ENCODE measurements around the gene GATAD2A. TPM values are rescaled to one million over a fixed set of nuclear protein-coding genes. Genes with fewer than 3 reads are reported as not detected.

GATAD2A gene
- total and polyA plus RNA-seq, 9 of the 15 experiments (the other 6 are each of a cell fraction or from before 2014, with no cell fraction given) = 2.4 to 226 (median 44.2) TPM

- TF ChIP-seq ZNF75A (CRISPR knock-in tag; IDR thresholded peaks at IDR 0.05) (no peak), SMAD2 (IDR thresholded peaks at IDR 0.05; ENCODE audit: low read depth, low read length) (no peak), NELFE (IDR thresholded peaks at IDR 0.05; ENCODE audit: insufficient read depth, insufficient read length) (no peak), CEBPB (tag; IDR thresholded peaks at IDR 0.05) (no peak), FOSL1 (tag; conservative IDR thresholded peaks at IDR 0.05) (0 out of 2 replicates have a peak, but pooled peaks have one; percentile 21), BDP1 (IDR thresholded peaks at IDR 0.05; ENCODE audit: insufficient read depth, insufficient read length) (no peak), SREBF2 (CRISPR knock-in tag; IDR thresholded peaks at IDR 0.05) (no peak), C11orf30 (IDR thresholded peaks at IDR 0.05; ENCODE audit: low read depth) (peak; percentile 32; the same call in 1 of the 2 replicates), RBM39 (optimal IDR thresholded peaks at IDR 0.05; ENCODE audit: low read depth, low read length) (no peak), POLR2B (IDR thresholded peaks at IDR 0.05; ENCODE audit: low read depth, partially characterized antibody) (peak; percentile 19), ETS1 (conservative IDR thresholded peaks at IDR 0.05; ENCODE audit: control insufficient read depth, low read depth, low read length) (no peak), CBX5 (IDR thresholded peaks at IDR 0.05; ENCODE audit: borderline replicate concordance, low read depth) (no peak; the same call in 1 of the 2 replicates), GTF2B (IDR thresholded peaks at IDR 0.05; ENCODE audit: extremely low read depth, insufficient read length) (no peak), MLLT1 (IDR thresholded peaks at IDR 0.05) (no peak; a peak in 1 of 4 replicates), CTCFL (IDR thresholded peaks at IDR 0.05; ENCODE audit: borderline replicate concordance, insufficient read depth, low read depth, low read length, poor library complexity, severe bottlenecking) (peak; percentile 65), CBFA2T3 (IDR thresholded peaks at IDR 0.05) (no peak), ID3 (CRISPR knock-in tag; IDR thresholded peaks at IDR 0.05) (no peak), ID3 (tag; IDR thresholded peaks at IDR 0.05) (0 out of 2 replicates have a peak, but pooled peaks have one; percentile 74), RAD51 (IDR thresholded peaks at IDR 0.05; ENCODE audit: borderline replicate concordance, low read depth) (no peak)
Measured at GRCh38 chr19:19366434-19367396, 38.8 kb upstream of the GATAD2A start (continued).
